Mesendoderm (in vitro differentiated cells): ENCODE results near the gene PCDHA6.
"Not testable (repeated sequence)": the region's sequence is repeated elsewhere in the genome, so short reads cannot be mapped to it uniquely, and the experiment has no call there.

Experiments
- DNase-seq: peaks from one replicate; pipeline ENCODE4 v3.0.0; 2013
- H2AK5ac ChIP-seq: 2 replicates; pipeline ENCODE4 v1.6.1; 2013; ENCODE audit warnings: low read length, inconsistent platforms
- H2BK120ac ChIP-seq: 2 replicates; pipeline ENCODE4 v1.6.1; 2013; ENCODE audit warnings: low read depth, mild to moderate bottlenecking, low read length, moderate library complexity, mixed read lengths
- H2BK15ac ChIP-seq: replicated peaks from 2 replicates; pipeline ENCODE4 v1.6.1; 2013; ENCODE audit warnings: low read depth, mild to moderate bottlenecking, moderate library complexity
- H2BK5ac ChIP-seq: 2 replicates; pipeline ENCODE4 v1.6.1; 2013; ENCODE audit warnings: low read length, inconsistent platforms
- H3K18ac ChIP-seq: 2 replicates; pipeline ENCODE4 v1.6.1; 2013; ENCODE audit warnings: mild to moderate bottlenecking, low read length, mixed read lengths
- H3K23ac ChIP-seq: one replicate; pipeline ENCODE4 v1.6.1; 2013; ENCODE audit warnings: low read length
- H3K27ac ChIP-seq: 2 replicates; pipeline ENCODE4 v1.5.1; 2013; ENCODE audit warnings: low read depth, mild to moderate bottlenecking, inconsistent platforms, low read length, moderate library complexity
- H3K27me3 ChIP-seq: 2 replicates; pipeline ENCODE4 v1.6.1; 2013; ENCODE audit warnings: low read length, control low read depth, mild to moderate bottlenecking, inconsistent platforms; ENCODE audit not compliant: insufficient read depth, poor library complexity
- H3K36me3 ChIP-seq: 2 replicates; pipeline ENCODE4 v1.6.1; 2013; ENCODE audit warnings: low read length, inconsistent platforms; ENCODE audit not compliant: control insufficient read depth, insufficient read depth
- H3K4ac ChIP-seq: one replicate; pipeline ENCODE4 v1.6.1; 2013; ENCODE audit warnings: low read depth, mild to moderate bottlenecking, low read length, moderate library complexity
- H3K4me1 ChIP-seq: 2 replicates; pipeline ENCODE4 v1.6.1; 2013; ENCODE audit warnings: low read depth, low read length, inconsistent platforms; ENCODE audit not compliant: control insufficient read depth
- H3K4me2 ChIP-seq: 2 replicates; pipeline ENCODE4 v1.6.1; 2013; ENCODE audit warnings: low read length
- H3K4me3 ChIP-seq: 2 replicates; pipeline ENCODE4 v1.5.1; 2013; ENCODE audit warnings: mild to moderate bottlenecking, low read length
- H3K56ac ChIP-seq: one replicate; pipeline ENCODE4 v1.6.1; 2013; ENCODE audit warnings: low read length
- H3K79me1 ChIP-seq: 2 replicates; pipeline ENCODE4 v1.6.1; 2013; ENCODE audit warnings: low read length, inconsistent platforms
- H3K79me2 ChIP-seq: 2 replicates; pipeline ENCODE4 v1.6.1; 2013; ENCODE audit warnings: mild to moderate bottlenecking, low read length; ENCODE audit not compliant: control insufficient read depth, insufficient read depth
- H3K9ac ChIP-seq: 2 replicates; pipeline ENCODE4 v1.6.1; 2013; ENCODE audit warnings: low read length, inconsistent platforms
- H4K5ac ChIP-seq: one replicate; pipeline ENCODE4 v1.6.1; 2013; ENCODE audit warnings: low read length
- H4K8ac ChIP-seq: one replicate; pipeline ENCODE4 v1.6.1; 2013; ENCODE audit warnings: low read depth, mild to moderate bottlenecking, control low read depth, low read length, moderate library complexity
- WGBS: extraction: QIAGEN DNeasy Blood & Tissue Kit; methylation state at CpG from one replicate; pipeline ENCODE4 v1.1.7; 2013; ENCODE audit warnings: low lambda C conversion rate, missing lambda C conversion rate; ENCODE audit not compliant: insufficient coverage; ENCODE audit errors: extremely low coverage; 5-methylcytosine and 5-hydroxymethylcytosine counted together

Gene PCDHA6

GRCh38 chr5:140808241-140808888 lies 19.4 kb upstream of the PCDHA6 start:
- H3K56ac ChIP-seq, H3K4me1 ChIP-seq, H3K23ac ChIP-seq, H3K18ac ChIP-seq, H3K79me1 ChIP-seq, H4K8ac ChIP-seq, H3K4me2 ChIP-seq, H2BK120ac ChIP-seq, H3K9ac ChIP-seq, H2BK15ac ChIP-seq, H3K27me3 ChIP-seq, H2BK5ac ChIP-seq, H4K5ac ChIP-seq, H3K4me3 ChIP-seq, H3K36me3 ChIP-seq, H3K4ac ChIP-seq, DNase-seq, H2AK5ac ChIP-seq, H3K79me2 ChIP-seq, H3K27ac ChIP-seq: not testable (repeated sequence)
- no CpG with 5 or more reads among the region's 62 CpGs for WGBS

GRCh38 chr5:140808889-140809291 lies 18.9 kb upstream of the PCDHA6 start:
- Histone ChIP-seq H3K4me2 (no peak overlapping the region), H3K79me1 (no peaks in the 10 kb centered on the region), H2BK15ac (no peak overlapping the region), H4K5ac (no peak overlapping the region), H4K8ac (no peak overlapping the region), H2BK5ac (no peak overlapping the region), H3K56ac (no peak overlapping the region), H3K4ac (no peak overlapping the region), H3K4me3 (no peak overlapping the region), H3K4me1 (no peaks in the 10 kb centered on the region), H3K36me3 (no peaks in the 10 kb centered on the region), H3K27ac (no peak overlapping the region), H3K18ac (no peak overlapping the region), H2AK5ac (no peak overlapping the region), H3K9ac (no peak overlapping the region), H3K27me3 (no peaks in the 10 kb centered on the region), H2BK120ac (no peak overlapping the region), H3K79me2 (no peaks in the 10 kb centered on the region), H3K23ac (no peak overlapping the region)
- no CpG with 5 or more reads among the region's 43 CpGs for WGBS
- DNase-seq = no peak

GRCh38 chr5:140821375-140822280 lies 6.1 kb upstream of the PCDHA6 start, which contains the start of gene PCDHA5:
Gene PCDHA5, plus strand, starts transcription at chr5:140821613.
- Histone ChIP-seq H3K79me1 (no peaks in the 10 kb centered on the region), H3K79me2 (no peaks in the 10 kb centered on the region), H2BK120ac (no peak within 1 kb of the TSS), H3K56ac (no peak within 1 kb of the TSS), H3K27me3 (no peaks in the 10 kb centered on the region), H4K5ac (no peak within 1 kb of the TSS), H2AK5ac (no peak within 1 kb of the TSS), H2BK5ac (no peak within 1 kb of the TSS), H3K18ac (no peak within 1 kb of the TSS), H3K23ac (no peak within 1 kb of the TSS), H3K4ac (no peak within 1 kb of the TSS), H3K27ac (no peak within 1 kb of the TSS), H3K4me3 (no peak within 1 kb of the TSS), H3K4me1 (no peaks in the 10 kb centered on the region), H3K9ac (no peak within 1 kb of the TSS), H3K4me2 (no peak within 1 kb of the TSS), H4K8ac (no peak within 1 kb of the TSS), H3K36me3 (no peaks in the 10 kb centered on the region), H2BK15ac (no peak within 1 kb of the TSS)
- 100% methylated on average over 2 of the region's 39 CpGs for WGBS
- no peak for DNase-seq

GRCh38 chr5:140822281-140822629 lies 5.5 kb upstream of the PCDHA6 start:
- no peak overlapping the region for H3K18ac ChIP-seq

GRCh38 chr5:140822969-140823368 lies 4.8 kb upstream of the PCDHA6 start:
- H2BK5ac ChIP-seq, H3K9ac ChIP-seq, H3K4ac ChIP-seq, H3K4me1 ChIP-seq, H3K27me3 ChIP-seq, H3K27ac ChIP-seq, H2BK120ac ChIP-seq, H3K79me2 ChIP-seq, H2BK15ac ChIP-seq, H4K5ac ChIP-seq, H3K79me1 ChIP-seq, H2AK5ac ChIP-seq, DNase-seq, H3K36me3 ChIP-seq, H3K23ac ChIP-seq, H3K4me2 ChIP-seq, H3K4me3 ChIP-seq, H3K56ac ChIP-seq, H4K8ac ChIP-seq, H3K18ac ChIP-seq: not testable (repeated sequence)
- WGBS = no CpG with 5 or more reads among the region's 48 CpGs

More at GRCh38 chr5:140822281-140822629, 5.5 kb upstream of the PCDHA6 start:
- H2BK120ac ChIP-seq = no peak overlapping the region
- no peak overlapping the region for H3K9ac ChIP-seq
- H3K4me3 ChIP-seq = no peak overlapping the region
- H3K4ac ChIP-seq = no peak overlapping the region
- H2AK5ac ChIP-seq = no peak overlapping the region
- no peak overlapping the region for H3K23ac ChIP-seq
- no peak overlapping the region for H3K56ac ChIP-seq
- no peaks in the 10 kb centered on the region for H3K4me1 ChIP-seq
- H2BK15ac ChIP-seq = no peak overlapping the region
- H3K27ac ChIP-seq = no peak overlapping the region
- no peaks in the 10 kb centered on the region for H3K79me1 ChIP-seq
- H3K4me2 ChIP-seq = no peak overlapping the region
- H4K8ac ChIP-seq = no peak overlapping the region
- WGBS = no CpG with 5 or more reads among the region's 6 CpGs
- DNase-seq = no peak
- no peaks in the 10 kb centered on the region for H3K36me3 ChIP-seq
- H3K79me2 ChIP-seq = no peaks in the 10 kb centered on the region
- H3K27me3 ChIP-seq = no peaks in the 10 kb centered on the region
- no peak overlapping the region for H2BK5ac ChIP-seq
- no peak overlapping the region for H4K5ac ChIP-seq
